HG03575 (cell line): ENCODE measurements around the gene NUP37.
"Not testable (repeated sequence)": the region's sequence is repeated elsewhere in the genome, so short reads cannot be mapped to it uniquely, and the experiment has no call there.

ENCODE experiments used
- ATAC-seq: cut with Tn5 transposase; IDR thresholded peaks from one replicate; pipeline ENCODE4 v1.9.1; 2021; ENCODE audit not compliant: unreplicated experiment, insufficient number of reproducible peaks, low FRiP score; ENCODE audit errors: extremely low read depth

Gene NUP37

DNA sequence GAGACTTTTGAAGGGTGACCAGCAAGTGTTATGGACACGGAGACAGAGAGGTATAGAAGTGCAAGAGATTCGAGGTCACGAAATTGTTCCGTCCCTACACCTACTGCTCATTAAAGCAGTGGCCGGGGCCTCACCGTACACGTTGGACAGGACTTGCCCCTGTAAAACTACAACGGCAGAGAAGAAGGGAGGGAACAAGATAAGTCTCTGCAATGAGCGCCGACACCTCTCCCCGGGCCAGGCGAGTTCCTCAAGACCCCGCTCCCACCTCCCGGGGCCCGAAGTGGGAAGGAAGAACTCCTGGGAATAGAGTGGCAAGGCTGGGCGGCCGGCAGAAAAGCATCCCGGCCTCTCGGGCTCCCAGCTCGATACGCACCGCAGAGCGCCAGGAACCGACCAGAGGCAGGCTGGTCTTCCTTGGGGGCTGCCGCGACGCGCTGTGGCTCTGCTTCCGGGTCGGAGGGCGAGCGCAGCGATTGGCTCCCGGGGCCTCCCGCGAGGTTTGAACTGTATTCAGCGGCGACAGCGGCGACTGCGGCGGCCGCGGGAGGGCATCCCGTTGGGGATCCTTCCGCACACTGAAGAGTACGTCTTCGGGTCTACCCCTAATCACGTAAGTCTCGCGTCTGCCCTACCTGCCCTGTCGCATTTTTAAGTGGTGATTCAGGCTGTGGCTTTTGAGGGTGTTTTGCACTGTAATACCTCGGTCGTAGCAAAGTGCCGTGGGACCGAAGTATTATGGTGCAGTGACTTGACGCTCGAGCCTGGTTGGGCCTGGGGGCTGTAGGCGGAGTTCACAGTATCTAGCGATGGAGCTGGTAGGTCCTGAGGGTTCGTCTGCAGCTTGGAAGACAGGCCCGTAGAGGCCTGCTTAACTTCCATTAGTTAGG, at the start of gene NUP37, which contains the start of gene PARPBP:
TSS of gene NUP37 (minus strand) at position 441 of the 890 bp plus-strand sequence. CDS start 1,596 bp downstream, outside the sequence.
TSS of gene PARPBP (plus strand) at position 510 of the 890 bp plus-strand sequence. CDS start 3,706 bp downstream, outside the sequence.
- peak; percentile 70 for ATAC-seq

- no peak for ATAC-seq
Measured at GRCh38 chr12:102167821-102168604, 48.1 kb upstream of the NUP37 start.

GRCh38 chr12:102163383-102163782, 43.5 kb upstream of the NUP37 start:
- ATAC-seq, result no peak

GRCh38 chr12:102155206-102155605, 35.3 kb upstream of the NUP37 start:
- ATAC-seq, result not testable (repeated sequence)

- ATAC-seq, result not testable (repeated sequence)
Measured at GRCh38 chr12:102147062-102147587, 27.2 kb upstream of the NUP37 start.

GRCh38 chr12:102144221-102144620, 24.3 kb upstream of the NUP37 start:
- no peak for ATAC-seq

GRCh38 chr12:102142866-102143373, 23.0 kb upstream of the NUP37 start:
- not testable (repeated sequence) for ATAC-seq

DNA sequence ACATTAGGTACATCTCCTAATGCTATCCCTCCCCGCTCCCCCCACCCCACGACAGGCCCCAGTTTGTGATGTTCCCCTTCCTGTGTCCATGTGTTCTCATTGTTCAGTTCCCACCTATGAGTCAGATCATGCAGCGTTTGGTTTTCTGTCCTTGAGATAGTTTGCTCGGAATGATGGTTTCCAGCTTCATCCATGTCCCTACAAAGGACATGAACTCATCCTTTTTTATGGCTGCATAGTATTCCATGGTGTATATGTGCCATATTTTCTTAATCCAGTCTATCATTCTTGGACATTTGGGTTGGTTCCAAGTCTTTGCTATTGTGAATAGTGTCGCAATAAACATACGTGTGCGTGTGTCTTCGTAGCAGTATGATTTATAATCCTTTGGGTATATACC, 17.7 kb upstream of the NUP37 start:
- not testable (repeated sequence) for ATAC-seq

DNA sequence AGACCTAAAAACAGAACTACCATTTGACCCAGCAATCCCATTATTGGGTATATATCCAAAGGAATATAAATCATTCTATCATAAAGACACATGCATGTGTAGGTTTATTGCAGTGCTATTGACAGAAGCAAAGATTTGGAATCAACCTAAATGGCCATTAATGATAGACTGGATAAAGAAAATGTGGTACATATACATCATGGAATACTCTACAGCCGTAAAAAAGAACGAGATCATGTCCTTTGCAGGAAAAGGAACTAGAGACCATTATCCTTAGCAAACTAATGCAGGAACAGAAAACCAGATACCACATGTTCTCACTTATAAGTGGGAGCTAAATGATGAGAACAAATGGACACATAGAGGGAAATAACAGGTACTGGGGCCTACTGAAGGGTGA, 11.5 kb upstream of the NUP37 start:
- ATAC-seq, result not testable (repeated sequence)

GRCh38 chr12:102130720-102131119, 10.8 kb upstream of the NUP37 start:
- ATAC-seq, result not testable (repeated sequence)

- not testable (repeated sequence) for ATAC-seq
Measured at GRCh38 chr12:102121328-102121727, 1.4 kb upstream of the NUP37 start.

GRCh38 chr12:102120886-102121285, 972 bp upstream of the NUP37 start:
- no peak for ATAC-seq

DNA sequence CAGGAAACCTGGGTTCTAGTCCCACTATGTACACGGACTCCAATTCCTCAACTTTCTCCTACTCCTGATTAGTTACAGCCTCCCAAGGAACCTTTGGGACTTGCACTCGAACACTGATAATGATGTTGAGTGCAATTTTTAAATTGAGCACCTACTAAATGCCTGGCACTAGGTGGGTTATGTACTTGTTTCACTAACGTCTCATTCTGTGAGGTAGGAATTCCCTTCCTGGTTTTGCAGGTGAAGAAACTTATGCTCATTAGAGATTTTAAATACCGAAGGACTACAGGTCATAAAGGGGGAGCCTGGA, 605 bp upstream of the NUP37 start:
- no peak for ATAC-seq

- ATAC-seq, result no peak
Measured at GRCh38 chr12:102118874-102119273, 1.0 kb downstream of the NUP37 start.

DNA sequence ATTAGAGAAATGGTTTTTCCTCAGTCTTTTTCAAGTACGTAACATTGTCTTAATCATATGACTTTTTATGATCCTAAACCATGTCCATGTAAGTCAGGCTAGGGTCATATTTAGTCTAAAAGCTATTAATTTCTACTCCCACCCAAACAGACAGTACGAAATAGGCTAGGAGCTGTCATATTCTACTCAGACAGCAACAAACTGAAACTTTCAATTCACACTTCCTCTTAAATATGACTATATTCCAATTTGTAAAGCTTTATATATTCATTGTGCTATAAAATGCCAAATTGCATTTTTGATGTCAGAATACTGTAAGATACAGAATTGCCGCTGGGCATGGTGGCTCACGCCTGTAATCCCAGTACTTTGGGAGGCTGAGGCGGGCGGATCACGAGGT, 3.5 kb downstream of the NUP37 start:
- ATAC-seq, result no peak

DNA sequence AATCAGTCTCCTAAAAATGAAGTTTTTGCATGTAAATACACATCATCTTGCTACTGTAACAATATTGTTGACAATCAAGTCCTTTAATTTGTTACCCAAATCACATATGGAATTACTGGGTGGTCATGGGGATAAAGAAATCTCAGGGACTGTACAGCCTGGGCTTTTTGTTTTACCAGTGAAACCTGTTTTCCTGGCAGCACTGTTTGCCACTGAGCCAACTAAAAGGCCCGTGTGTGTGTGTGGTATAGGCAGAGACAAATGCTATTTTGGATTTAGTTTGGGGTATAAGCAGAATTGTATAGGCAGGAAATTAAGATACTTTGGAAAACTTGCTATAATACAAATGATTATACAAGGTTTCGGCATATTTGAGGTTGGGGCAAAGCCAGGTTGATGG, 5.7 kb downstream of the NUP37 start:
- ATAC-seq, result no peak

- ATAC-seq, result no peak
Measured at GRCh38 chr12:102110782-102111181, 9.1 kb downstream of the NUP37 start.

DNA sequence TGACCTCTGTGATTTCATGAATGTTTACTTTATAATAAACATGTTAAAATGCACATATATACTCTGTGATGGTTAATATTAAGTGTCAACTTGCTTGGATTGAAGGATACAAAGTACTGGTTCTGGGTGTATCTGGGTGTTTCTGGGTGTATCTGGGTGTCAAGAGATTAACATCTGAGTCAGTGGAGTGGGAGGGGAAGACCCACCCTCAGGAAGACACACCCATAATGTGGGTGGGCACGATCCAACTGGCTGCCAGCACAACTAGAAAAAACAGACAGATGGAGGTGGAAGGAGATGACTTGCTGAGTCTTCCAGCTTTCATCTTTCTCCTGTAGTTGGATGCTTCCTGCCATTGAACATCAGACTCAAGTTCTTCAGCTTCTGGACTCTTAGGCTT, 11.9 kb downstream of the NUP37 start:
- ATAC-seq, result no peak

GRCh38 chr12:102106905-102107304, 13.0 kb downstream of the NUP37 start:
- no peak for ATAC-seq
